Measurements from ENCODE around the gene CACNG6. TPM values are rescaled to one million over a fixed set of nuclear protein-coding genes. Genes with fewer than 3 reads are reported as not detected.

Gene CACNG6
- polyA plus RNA-seq, 1 donor (not counting 4 experiments of a cell fraction or from before 2014, with no cell fraction given), result not detected

GRCh38 chr19:54021363-54021762 lies 29.9 kb downstream of the CACNG6 start:
- dilution Hi-C loops (cut with MboI; ENCODE audit: extremely low pct_ligation_motif_present, low sequenced_read_pairs), result no loop called here
- H3K9ac ChIP-seq (ENCODE audit: control insufficient read depth, extremely low read depth, insufficient read depth, low read length), result no peak overlapping the region
- no peaks in the 10 kb centered on the region for H3K9me1 ChIP-seq (ENCODE audit: control insufficient read depth, extremely low read depth, insufficient read depth, low read length)
- FAIRE-seq (no peak), DNase-seq (ENCODE audit: low read depth, low spot score) (no peak)
- no peaks in the 10 kb centered on the region for H3K79me2 ChIP-seq (ENCODE audit: control insufficient read depth, insufficient read depth, low read length)
- H3K4me3 ChIP-seq (ENCODE audit: control insufficient read depth in 2 of 3, extremely low read depth in 1 of 3, insufficient read depth in 2 of 3, low read depth in 1 of 3, low read length in 3 of 3), result no peak overlapping the region
- H2AFZ ChIP-seq (ENCODE audit: control insufficient read depth, low read length), result no peak overlapping the region
- no peaks in the 10 kb centered on the region for H3K9me3 ChIP-seq (ENCODE audit: control insufficient read depth, low read depth, low read length)
- H3K36me3 ChIP-seq (ENCODE audit: control insufficient read depth in 2 of 2, extremely low read depth in 1 of 2, insufficient read depth in 2 of 2, low read length in 2 of 2), result no peaks in the 10 kb centered on the region
- no peak for TF ChIP-seq EZH2 (IDR thresholded peaks at IDR 0.05; ENCODE audit: low read length)
- no peak for TF ChIP-seq CTCF (optimal IDR thresholded peaks at IDR 0.05 in 1 of 3, IDR thresholded peaks at IDR 0.05 in 1 of 3, conservative IDR thresholded peaks at IDR 0.05 in 1 of 3; ENCODE audit: extremely low read depth in 1 of 3, insufficient read depth in 2 of 3, low read length in 3 of 3)
- no peak overlapping the region for H3K27ac ChIP-seq (ENCODE audit: control insufficient read depth, insufficient read depth, low read length)
- H3K27me3 ChIP-seq (ENCODE audit: control insufficient read depth, extremely low read depth, insufficient read depth, low read length), result no peaks in the 10 kb centered on the region
- H4K20me1 ChIP-seq (ENCODE audit: control insufficient read depth, extremely low read depth, insufficient read depth, low read length), result no peaks in the 10 kb centered on the region
- no peaks in the 10 kb centered on the region for H3K4me1 ChIP-seq (ENCODE audit: control insufficient read depth, extremely low read depth, insufficient read depth, low read length)
- H3K4me2 ChIP-seq (ENCODE audit: control insufficient read depth, extremely low read depth, insufficient read depth, low read depth, low read length), result no peak overlapping the region

GRCh38 chr19:54021932-54022331 lies 30.5 kb downstream of the CACNG6 start:
- dilution Hi-C loops (cut with MboI; ENCODE audit: extremely low pct_ligation_motif_present, low sequenced_read_pairs), result no loop called here
- no peaks in the 10 kb centered on the region for H3K36me3 ChIP-seq (ENCODE audit: control insufficient read depth in 2 of 2, extremely low read depth in 1 of 2, insufficient read depth in 2 of 2, low read length in 2 of 2)
- FAIRE-seq, result no peak

More at GRCh38 chr19:54021932-54022331, 30.5 kb downstream of the CACNG6 start:
- Histone ChIP-seq H2AFZ (ENCODE audit: control insufficient read depth, low read length) (no peak overlapping the region), H3K9me3 (ENCODE audit: control insufficient read depth, low read depth, low read length) (no peaks in the 10 kb centered on the region), H3K9me1 (ENCODE audit: control insufficient read depth, extremely low read depth, insufficient read depth, low read length) (no peaks in the 10 kb centered on the region), H3K27ac (ENCODE audit: control insufficient read depth, insufficient read depth, low read length) (no peak overlapping the region), H3K4me1 (ENCODE audit: control insufficient read depth, extremely low read depth, insufficient read depth, low read length) (no peaks in the 10 kb centered on the region), H3K79me2 (ENCODE audit: control insufficient read depth, insufficient read depth, low read length) (no peaks in the 10 kb centered on the region), H4K20me1 (ENCODE audit: control insufficient read depth, extremely low read depth, insufficient read depth, low read length) (no peaks in the 10 kb centered on the region), H3K27me3 (ENCODE audit: control insufficient read depth, extremely low read depth, insufficient read depth, low read length) (no peaks in the 10 kb centered on the region), H3K4me2 (ENCODE audit: control insufficient read depth, extremely low read depth, insufficient read depth, low read depth, low read length) (no peak overlapping the region), H3K9ac (ENCODE audit: control insufficient read depth, extremely low read depth, insufficient read depth, low read length) (no peak overlapping the region), H3K4me3 (ENCODE audit: control insufficient read depth in 2 of 3, extremely low read depth in 1 of 3, insufficient read depth in 2 of 3, low read depth in 1 of 3, low read length in 3 of 3) (no peak overlapping the region)
- DNase-seq (ENCODE audit: low read depth, low spot score), result no peak
- TF ChIP-seq EZH2 (IDR thresholded peaks at IDR 0.05; ENCODE audit: low read length), result no peak
- no peak for TF ChIP-seq CTCF (optimal IDR thresholded peaks at IDR 0.05 in 1 of 3, IDR thresholded peaks at IDR 0.05 in 1 of 3, conservative IDR thresholded peaks at IDR 0.05 in 1 of 3; ENCODE audit: extremely low read depth in 1 of 3, insufficient read depth in 2 of 3, low read length in 3 of 3)
